Astrocyte of the spinal cord (primary cell): ENCODE measurements around the gene GOLGA6L7.

Experiments
- DNase-seq: peaks from one replicate; pipeline ENCODE4 v3.0.0; 2011; ENCODE audit warnings: low read depth, low spot score
- H3K4me3 ChIP-seq: 2 replicates; pipeline ENCODE4 v1.5.1; 2011; ENCODE audit warnings: low read depth, mild to moderate bottlenecking, low read length, moderate library complexity
- CTCF ChIP-seq: IDR thresholded peaks from 2 replicates; pipeline ENCODE4 v1.5.1; 2012; ENCODE audit warnings: low read depth, mild to moderate bottlenecking, low read length, inconsistent platforms
- in situ Hi-C: cut with HindIII; loops from 2 replicates; pipeline ENCODE4 v1.10.0; 2017; ENCODE audit warnings: low sequenced_read_pairs

GOLGA6L7 gene

GRCh38 chr15:28876845-28877185, 28.4 kb upstream of the GOLGA6L7 start:
- H3K4me3 ChIP-seq, result no peak overlapping the region
- no peak for TF ChIP-seq CTCF
- DNase-seq, result no peak
- in situ Hi-C loops, result no loop called here

- in situ Hi-C loops, result no loop called here
- H3K4me3 ChIP-seq, result no peak overlapping the region
- DNase-seq, result no peak
- TF ChIP-seq CTCF, result no peak
Measured at GRCh38 chr15:28876131-28876844, 27.8 kb upstream of the GOLGA6L7 start.

GRCh38 chr15:28875461-28876000, 27.1 kb upstream of the GOLGA6L7 start:
- in situ Hi-C loops, result no loop called here
- H3K4me3 ChIP-seq, result no peak overlapping the region
- TF ChIP-seq CTCF, result no peak
- no peak for DNase-seq

- TF ChIP-seq CTCF, result no peak
- no peak overlapping the region for H3K4me3 ChIP-seq
- in situ Hi-C loops, result no loop called here
- no peak for DNase-seq
Measured at GRCh38 chr15:28873585-28874190, 25.2 kb upstream of the GOLGA6L7 start.

- no peak for DNase-seq
- no peak overlapping the region for H3K4me3 ChIP-seq
- in situ Hi-C loops, result no loop called here
- no peak for TF ChIP-seq CTCF
Measured at GRCh38 chr15:28873006-28873405, 24.6 kb upstream of the GOLGA6L7 start.

GRCh38 chr15:28871168-28871567, 22.7 kb upstream of the GOLGA6L7 start:
- no peak for DNase-seq
- no peak overlapping the region for H3K4me3 ChIP-seq
- TF ChIP-seq CTCF, result no peak
- in situ Hi-C loops, result no loop called here
